ENCODE measurements around the gene AXL.
A peak's percentile ranks its signal among the peaks of the same experiment; 100 is the strongest.
"Not testable (repeated sequence)": the region's sequence is repeated elsewhere in the genome, so short reads cannot be mapped to it uniquely, and the experiment has no call there.

AXL gene

GRCh38 chr19:41206926-41207750 lies 11.9 kb upstream of the AXL start:
- no peak for DNase-seq (ENCODE audit: low read depth)

GRCh38 chr19:41214161-41214560 lies 4.9 kb upstream of the AXL start:
- no peak for DNase-seq (ENCODE audit: low read depth)

GRCh38 chr19:41217741-41218140 lies 1.3 kb upstream of the AXL start:
- no peak for DNase-seq (ENCODE audit: low read depth)

- no peak for DNase-seq (ENCODE audit: low read depth)
Observed at GRCh38 chr19:41218249-41218614, 791 bp upstream of the AXL start.

- no peak for DNase-seq (ENCODE audit: low read depth)
Observed at GRCh38 chr19:41219924-41220567, 1.0 kb downstream of the AXL start.

- no peak for DNase-seq (ENCODE audit: low read depth)
Observed at GRCh38 chr19:41220811-41221210, 1.8 kb downstream of the AXL start.

- DNase-seq (ENCODE audit: low read depth), result no peak
Observed at GRCh38 chr19:41221514-41222205, 2.6 kb downstream of the AXL start.

- DNase-seq (ENCODE audit: low read depth), result no peak
Observed at GRCh38 chr19:41222240-41222639, 3.2 kb downstream of the AXL start.

- no peak for DNase-seq (ENCODE audit: low read depth)
Observed at GRCh38 chr19:41223431-41224234, 4.6 kb downstream of the AXL start.

- DNase-seq (ENCODE audit: low read depth), result no peak
Observed at GRCh38 chr19:41224632-41225031, 5.6 kb downstream of the AXL start.

- peak; percentile 42 for DNase-seq (ENCODE audit: low read depth)
Observed at GRCh38 chr19:41225238-41226052, 6.4 kb downstream of the AXL start.

- peak; percentile 16 for DNase-seq (ENCODE audit: low read depth)
Observed at GRCh38 chr19:41226053-41226873, 7.2 kb downstream of the AXL start.

- peak; percentile 4 for DNase-seq (ENCODE audit: low read depth)
Observed at GRCh38 chr19:41226874-41227390, 7.9 kb downstream of the AXL start.

GRCh38 chr19:41228486-41228885 lies 9.5 kb downstream of the AXL start:
- DNase-seq (ENCODE audit: low read depth), result no peak

- not testable (repeated sequence) for DNase-seq (ENCODE audit: low read depth)
Observed at GRCh38 chr19:41229338-41229737, 10.3 kb downstream of the AXL start.

- DNase-seq (ENCODE audit: low read depth), result no peak
Observed at GRCh38 chr19:41230067-41230857, 11.2 kb downstream of the AXL start.

- no peak for DNase-seq (ENCODE audit: low read depth)
Observed at GRCh38 chr19:41232686-41233085, 13.7 kb downstream of the AXL start.

- no peak for DNase-seq (ENCODE audit: low read depth)
Observed at GRCh38 chr19:41233748-41234240, 14.8 kb downstream of the AXL start.

- no peak for DNase-seq (ENCODE audit: low read depth)
Observed at GRCh38 chr19:41234512-41235168, 15.6 kb downstream of the AXL start.

All from activated T-cell treated with anti-CD3 and anti-CD28 coated beads for 24 hours (primary cell).